GM23248 (cell line): ENCODE results near the gene YTHDF1.

Source experiments
- EZH2 ChIP-seq: fragments of 200-600 bp; sonication (generic); IDR thresholded peaks from 2 replicates; pipeline ENCODE4 v1.6.1; 2018; ENCODE audit warnings: antibody characterized with exemption, mild to moderate bottlenecking; ENCODE audit not compliant: insufficient read depth, poor library complexity, severe bottlenecking
- EZH2phosphoT487 ChIP-seq: fragments of 200-600 bp; sonication (generic); IDR thresholded peaks from 2 replicates; pipeline ENCODE4 v1.6.1; 2018; ENCODE audit warnings: antibody characterized with exemption, moderate library complexity, mild to moderate bottlenecking, low read depth; ENCODE audit not compliant: insufficient read depth

- TF ChIP-seq EZH2 (no peak), EZH2phosphoT487 (no peak)
These were observed 3.6 kb downstream of the YTHDF1 start for GRCh38 chr20:63212393-63212730.
